DMS153 treated with DMSO at 0.1 percent for 48 hours (cell line): Measurements from ENCODE around the gene ESM1.

Experiments used
- DNase-seq: peaks from one replicate; lab custom pipeline; 2025; ENCODE audit not compliant: unreplicated experiment; lab: John Stamatoyannopoulos, UW

The ESM1 gene

GRCh38 chr5:54986269-54986654, 869 bp upstream of the ESM1 start:
- DNase-seq = no peak

- no peak for DNase-seq
Observed at GRCh38 chr5:54981928-54982327, 3.5 kb downstream of the ESM1 start.

DNA sequence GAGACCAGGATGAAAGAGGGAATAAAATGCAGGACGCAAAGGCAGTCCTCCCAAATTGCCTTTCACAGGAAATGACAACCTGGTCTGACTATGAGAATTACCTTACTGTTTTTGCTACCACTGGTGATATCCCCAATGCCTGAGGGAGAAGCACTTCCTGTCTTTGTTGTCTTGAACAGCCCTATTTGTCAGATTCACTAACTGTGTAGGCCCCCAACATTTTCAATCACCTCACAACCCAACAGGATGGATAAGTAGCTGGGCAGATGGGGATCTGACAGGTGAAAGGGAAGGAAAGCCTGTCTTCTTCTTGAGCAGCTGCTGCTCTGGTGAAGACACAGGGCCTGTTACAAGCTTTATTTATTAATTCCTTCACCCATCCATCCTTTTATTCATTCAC, 9.7 kb downstream of the ESM1 start:
- DNase-seq = no peak

DNA sequence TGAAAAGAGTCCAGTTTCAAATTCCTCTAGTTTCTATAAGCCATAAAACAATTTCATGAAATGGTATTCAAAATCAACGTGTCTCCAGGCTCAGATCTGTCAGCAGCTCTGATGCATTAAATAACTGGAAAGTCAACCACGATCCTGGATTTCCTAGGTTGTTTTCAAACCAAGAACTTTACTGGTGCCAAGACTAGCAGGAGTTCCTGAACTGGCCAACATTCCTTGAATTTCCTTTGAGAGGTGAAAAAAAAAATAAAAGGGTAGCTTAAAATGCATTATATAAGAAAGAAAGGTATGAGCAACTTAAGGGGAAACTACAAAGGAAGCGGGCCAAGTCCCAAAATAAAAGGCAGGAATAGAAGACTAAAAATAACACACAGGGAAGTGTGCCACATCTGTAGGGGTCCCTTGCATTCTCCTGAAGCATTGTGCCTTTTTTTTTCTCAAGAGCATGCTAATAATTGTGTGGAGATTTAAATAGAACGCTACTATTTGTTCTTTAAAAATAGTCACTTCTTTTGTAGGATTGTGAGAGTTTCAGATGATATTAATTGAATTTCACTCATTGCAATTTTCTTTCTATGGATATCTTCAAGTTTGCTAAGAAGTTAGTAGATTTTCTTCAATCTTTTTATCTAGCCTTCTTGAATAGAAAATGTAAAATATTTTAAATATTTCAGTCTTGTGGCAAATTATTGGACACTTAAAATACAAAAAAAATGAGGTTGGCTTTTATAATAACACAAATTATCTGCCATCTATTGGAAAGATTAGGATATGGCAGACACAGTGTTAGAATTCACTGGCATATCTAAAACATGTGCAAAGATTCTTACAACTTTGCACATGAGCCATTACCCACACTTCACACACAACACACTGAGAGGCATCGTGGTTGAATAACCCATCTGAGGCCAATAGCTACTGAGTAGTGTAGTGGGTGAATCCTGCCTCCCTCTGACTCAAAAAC, 15.3 kb downstream of the ESM1 start:
- no peak for DNase-seq

- DNase-seq = no peak
Observed at GRCh38 chr5:54969242-54969641, 16.2 kb downstream of the ESM1 start.

DNA sequence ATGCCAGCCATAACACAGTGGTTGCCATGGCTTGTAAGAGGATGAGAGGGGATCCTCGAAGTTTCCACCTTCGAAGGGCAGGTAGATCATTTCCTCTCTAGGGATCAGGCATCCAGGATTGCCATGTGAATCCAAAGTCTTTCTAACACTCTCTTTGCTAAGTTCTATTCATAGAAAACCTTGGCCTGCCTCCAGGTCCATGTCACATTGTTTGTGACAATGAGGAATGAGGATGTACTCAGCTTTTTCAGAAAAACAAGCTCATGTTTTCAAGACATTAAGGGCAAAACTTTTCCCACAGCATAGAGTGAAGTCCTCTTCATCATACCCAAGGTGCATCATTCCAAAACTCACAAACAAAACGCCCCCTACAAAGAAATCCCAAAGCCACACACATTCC, 19.6 kb downstream of the ESM1 start:
- no peak for DNase-seq

GRCh38 chr5:54964405-54964804, 21.0 kb downstream of the ESM1 start:
- no peak for DNase-seq

DNA sequence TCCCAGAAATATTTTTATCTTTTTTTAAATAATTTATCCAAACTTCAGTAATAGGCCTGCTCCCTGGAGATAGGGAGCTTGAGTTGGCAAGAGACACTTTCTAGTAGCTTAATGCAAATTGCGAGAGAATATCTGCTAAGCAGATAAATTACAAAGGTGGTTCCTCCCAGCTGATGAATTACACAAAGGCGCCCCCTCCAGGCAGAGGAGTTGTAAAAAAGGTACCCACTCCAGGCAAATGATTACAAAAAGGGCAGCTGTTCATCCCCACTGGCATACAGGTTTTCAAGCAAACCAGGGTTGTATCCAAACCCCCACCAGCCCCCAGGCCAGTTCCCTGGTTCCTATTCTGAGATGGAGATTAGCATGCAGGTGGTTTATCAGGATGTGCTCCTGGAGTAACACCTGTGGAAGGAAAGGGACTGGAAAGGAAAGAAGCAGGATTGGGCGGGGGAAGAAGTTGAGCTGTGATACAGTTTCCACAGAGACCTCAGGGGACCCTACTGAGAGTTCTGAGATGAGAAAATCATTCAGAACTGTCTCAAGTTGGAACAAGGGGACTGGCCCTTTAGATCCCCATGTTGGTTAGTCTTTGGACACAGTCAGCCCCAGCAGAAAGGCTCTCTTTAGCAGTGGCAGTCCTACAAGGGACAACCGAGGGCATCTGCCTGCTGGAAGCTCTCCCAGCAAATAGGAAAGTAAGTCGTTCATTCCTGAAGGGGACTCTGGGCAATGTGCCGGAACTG, 25.5 kb downstream of the ESM1 start:
- DNase-seq = no peak

GRCh38 chr5:54956922-54957321, 28.5 kb downstream of the ESM1 start:
- no peak for DNase-seq

- no peak for DNase-seq
Observed at GRCh38 chr5:54947187-54947586, 38.2 kb downstream of the ESM1 start.

GRCh38 chr5:54946306-54946819, 39.0 kb downstream of the ESM1 start:
- no peak for DNase-seq

GRCh38 chr5:54944364-54944763, 41.0 kb downstream of the ESM1 start:
- no peak for DNase-seq

- DNase-seq = no peak
Observed at GRCh38 chr5:54942064-54942778, 43.2 kb downstream of the ESM1 start.

GRCh38 chr5:54936201-54936600, 49.2 kb downstream of the ESM1 start:
- no peak for DNase-seq

DNA sequence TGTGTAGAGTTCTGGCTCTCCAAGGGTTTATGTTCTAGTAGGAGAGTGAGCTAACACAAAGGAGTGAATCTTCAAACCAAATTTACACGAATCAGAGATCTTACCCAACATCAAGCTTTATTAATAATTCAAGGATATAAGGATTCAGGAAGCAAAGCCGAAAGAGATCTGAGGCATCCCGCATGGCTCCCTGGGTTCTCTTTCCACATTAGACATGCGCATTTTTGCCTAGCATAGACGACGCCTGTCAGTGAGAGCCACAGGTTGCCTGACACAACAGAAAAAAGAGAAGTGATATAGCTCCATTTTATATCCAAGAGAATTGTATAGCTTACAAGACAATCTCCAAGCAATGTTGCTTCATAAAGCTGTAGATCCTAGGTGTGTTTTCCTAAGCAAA, 52.6 kb downstream of the ESM1 start:
- no peak for DNase-seq

GRCh38 chr5:54930736-54931135, 54.7 kb downstream of the ESM1 start:
- no peak for DNase-seq
